GM18526 (cell line): ENCODE results near the gene KLHL9.

Experiments used
- POLR2A ChIP-seq: IDR thresholded peaks from 3 replicates; pipeline ENCODE4 v1.6.1; 2011; ENCODE audit not compliant: insufficient read length; ENCODE audit errors: extremely low read depth

The KLHL9 gene, protein sequence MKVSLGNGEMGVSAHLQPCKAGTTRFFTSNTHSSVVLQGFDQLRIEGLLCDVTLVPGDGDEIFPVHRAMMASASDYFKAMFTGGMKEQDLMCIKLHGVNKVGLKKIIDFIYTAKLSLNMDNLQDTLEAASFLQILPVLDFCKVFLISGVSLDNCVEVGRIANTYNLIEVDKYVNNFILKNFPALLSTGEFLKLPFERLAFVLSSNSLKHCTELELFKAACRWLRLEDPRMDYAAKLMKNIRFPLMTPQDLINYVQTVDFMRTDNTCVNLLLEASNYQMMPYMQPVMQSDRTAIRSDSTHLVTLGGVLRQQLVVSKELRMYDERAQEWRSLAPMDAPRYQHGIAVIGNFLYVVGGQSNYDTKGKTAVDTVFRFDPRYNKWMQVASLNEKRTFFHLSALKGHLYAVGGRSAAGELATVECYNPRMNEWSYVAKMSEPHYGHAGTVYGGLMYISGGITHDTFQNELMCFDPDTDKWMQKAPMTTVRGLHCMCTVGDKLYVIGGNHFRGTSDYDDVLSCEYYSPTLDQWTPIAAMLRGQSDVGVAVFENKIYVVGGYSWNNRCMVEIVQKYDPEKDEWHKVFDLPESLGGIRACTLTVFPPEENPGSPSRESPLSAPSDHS

DNA sequence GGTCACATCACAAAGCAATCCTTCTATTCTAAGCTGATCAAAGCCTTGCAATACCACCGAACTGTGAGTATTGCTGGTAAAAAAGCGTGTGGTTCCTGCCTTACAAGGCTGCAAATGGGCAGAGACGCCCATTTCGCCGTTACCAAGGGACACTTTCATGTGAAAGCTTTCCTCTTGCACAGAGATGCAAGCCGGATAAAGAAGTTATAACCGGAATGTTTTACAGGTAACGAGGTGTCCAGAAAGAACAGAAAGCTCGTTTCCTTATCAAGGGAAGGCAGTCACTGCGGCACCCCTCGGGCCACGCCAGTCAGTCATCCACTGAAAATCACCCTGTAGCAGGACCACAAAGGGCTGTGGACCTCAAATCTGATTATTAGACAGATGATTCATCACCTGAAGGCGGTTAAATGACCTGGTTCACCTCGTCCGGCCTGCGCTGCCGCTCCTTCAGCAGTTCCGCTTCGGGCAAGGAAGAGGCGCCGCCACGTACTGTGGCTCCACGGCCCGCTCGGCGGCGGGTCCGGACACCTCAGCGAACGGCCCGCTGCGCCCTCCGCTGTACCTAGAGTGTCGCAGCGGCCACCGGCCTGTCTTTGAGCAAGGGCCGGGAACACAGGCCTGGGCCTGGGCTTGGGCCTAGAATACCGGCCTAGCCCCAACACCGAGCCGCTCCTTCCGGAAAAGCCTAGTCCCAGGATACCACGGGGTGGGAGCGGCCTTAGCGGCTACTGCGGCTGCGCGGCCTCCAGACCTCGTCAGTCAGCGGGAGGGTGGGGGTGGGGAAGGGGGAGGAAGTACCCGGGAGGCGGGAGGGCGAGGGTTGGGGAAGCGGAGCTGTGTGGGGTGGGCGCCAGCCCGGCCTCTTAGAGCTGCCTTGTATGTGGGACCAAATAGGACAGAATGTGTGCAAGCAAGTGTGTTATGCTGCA, at the start of gene KLHL9:
TSS of gene KLHL9 (minus strand) at position 704 of the 932 bp plus-strand sequence. CDS start at position 159, 545 bp downstream.
- TF ChIP-seq POLR2A: peak; percentile 84

DNA sequence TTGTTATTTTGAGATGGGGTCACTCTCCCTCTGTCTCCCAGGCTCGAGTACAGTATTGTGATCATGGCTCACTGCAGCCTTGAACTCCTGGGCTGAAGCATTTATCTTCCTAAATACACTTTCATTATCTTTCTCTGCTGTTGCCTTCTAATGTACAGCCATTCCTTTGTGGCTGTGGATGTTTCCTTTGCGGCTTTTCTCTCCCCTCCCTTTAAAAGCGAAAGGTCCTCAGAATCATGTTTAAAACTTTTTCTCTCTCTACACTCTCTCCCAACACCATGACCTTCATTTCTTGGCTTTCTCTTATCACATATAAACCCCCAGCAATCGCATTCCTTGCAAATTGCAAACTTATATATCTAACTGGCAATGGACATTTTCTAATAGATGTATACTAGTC, 48.4 kb upstream of the KLHL9 start:
- no peak for TF ChIP-seq POLR2A

DNA sequence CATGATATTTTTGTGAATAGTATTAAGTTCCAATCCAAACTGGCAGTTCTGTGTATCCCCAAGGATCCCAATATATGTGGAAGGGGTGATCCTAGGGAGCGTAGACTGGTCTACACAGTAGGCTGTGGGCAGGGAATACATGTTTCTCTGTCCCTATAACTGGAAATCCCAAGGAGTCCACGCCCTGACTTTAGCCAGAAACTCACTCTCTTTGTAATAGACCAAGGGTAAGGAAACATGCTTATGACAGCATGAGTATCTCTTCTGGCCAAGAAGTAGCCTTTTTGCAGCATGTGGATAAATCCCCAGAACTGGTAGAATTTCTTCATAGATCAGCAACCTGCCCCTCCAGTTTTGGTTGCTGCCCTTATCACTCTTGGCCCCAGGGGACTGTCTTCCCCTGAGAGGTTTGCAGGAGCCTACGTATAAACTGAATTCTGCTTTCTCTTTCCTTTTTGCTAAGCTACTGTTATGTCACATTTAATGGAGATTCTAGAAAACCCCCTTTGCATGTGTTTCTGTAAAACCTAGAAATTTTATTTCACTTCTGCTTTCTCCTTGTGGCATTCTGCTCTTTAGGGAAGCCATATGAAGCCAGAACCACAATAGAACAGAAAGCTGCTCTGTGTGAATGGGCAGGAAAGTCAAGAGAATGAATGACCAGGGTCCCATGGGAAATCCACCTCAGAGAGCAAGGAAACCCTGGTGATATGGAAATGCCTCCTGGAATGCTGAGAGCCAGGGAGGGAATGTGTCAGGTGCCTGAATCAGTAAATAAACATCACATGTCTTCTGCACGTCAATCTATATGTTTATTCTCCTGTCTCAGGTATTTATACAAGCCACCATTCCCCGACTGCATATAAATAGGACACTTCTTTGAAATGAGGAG, 46.5 kb upstream of the KLHL9 start:
- no peak for TF ChIP-seq POLR2A

DNA sequence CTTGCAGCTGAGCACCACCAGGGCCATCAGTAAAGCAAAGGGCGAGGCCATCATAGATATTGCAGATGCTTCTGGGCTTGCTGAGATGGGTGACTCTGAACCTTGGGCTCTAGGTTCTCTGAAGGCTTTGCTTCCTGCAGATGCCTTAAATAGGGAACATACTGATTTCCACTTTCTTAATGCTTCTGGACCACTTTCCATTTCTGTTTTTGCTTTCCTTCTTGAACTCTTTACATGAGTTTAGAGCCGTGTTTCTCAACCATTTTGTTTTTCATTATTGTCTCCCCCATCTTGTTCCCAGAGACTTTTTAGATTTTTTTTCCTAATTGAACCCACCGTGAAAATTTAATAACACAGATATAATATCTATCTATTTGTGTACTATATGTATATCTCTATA, 32.8 kb upstream of the KLHL9 start, which contains the start of gene IFNA13:
TSS of gene IFNA13 (minus strand) at position 101 of the 400 bp plus-strand sequence. CDS start at position 54, 47 bp downstream.
- no peak for TF ChIP-seq POLR2A

DNA sequence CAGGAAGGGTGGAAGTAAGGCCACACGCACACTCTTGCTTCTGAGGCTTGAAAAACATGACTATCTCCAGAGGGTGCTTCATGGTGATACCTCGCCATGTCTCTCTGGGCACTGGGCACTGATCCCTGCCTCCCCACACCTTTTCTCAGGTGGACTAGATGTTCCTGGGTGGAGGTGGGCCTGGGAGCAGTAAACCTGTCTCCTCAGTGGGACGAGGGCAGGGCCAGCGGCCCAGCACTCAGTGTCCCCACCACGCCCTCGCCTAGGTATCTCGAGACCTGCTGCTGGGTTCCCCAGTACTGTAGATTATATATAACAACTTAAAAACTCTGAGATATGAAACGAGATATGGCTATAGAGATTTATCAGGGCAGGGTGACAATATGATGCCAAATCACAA, 27.1 kb upstream of the KLHL9 start:
- no peak for TF ChIP-seq POLR2A

DNA sequence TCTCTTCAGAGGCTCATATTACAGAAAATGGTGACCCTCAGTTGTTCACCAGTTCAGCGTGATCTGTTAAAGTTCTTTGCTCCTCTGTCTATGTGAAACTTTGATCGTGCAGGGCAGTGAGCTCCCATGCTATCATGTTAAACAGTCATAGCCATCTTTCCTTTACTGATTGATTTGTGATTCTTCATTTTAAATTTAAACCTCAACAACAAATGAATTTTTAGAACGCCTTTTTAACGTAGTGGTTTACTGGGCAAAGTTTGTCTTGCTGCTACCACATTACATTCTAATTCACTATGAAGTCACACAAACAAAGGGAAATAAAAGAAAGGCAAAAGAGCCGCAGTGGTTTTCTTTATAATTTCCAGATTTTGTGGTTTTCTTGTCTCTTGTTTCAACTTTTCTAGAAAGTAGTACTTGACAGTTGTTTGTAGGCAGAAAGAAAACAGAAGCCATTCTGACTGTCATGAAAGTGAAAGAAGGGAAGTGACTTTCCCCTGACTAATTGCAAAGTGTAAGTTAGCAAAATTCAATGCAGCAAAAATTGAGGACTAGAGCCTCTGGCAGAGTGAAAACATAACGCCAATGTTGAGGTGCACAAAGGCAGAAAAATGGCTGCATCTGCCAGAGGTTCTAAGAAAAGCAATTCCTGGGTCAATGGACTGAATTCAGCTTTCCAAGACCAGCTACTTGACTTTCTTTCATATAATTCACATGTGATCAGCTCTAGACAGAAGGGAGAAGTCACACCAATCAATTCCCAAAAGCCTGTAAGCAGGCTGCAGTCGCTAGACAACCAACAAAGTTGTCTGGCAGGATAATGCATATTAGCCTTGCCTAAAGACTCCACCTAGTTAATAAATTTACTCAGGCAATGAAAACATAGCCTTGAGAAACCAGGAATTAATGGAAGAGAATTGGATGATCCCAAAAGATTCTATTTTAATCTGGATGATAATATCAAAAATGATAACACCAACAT, 22.6 kb upstream of the KLHL9 start:
- TF ChIP-seq POLR2A: no peak

DNA sequence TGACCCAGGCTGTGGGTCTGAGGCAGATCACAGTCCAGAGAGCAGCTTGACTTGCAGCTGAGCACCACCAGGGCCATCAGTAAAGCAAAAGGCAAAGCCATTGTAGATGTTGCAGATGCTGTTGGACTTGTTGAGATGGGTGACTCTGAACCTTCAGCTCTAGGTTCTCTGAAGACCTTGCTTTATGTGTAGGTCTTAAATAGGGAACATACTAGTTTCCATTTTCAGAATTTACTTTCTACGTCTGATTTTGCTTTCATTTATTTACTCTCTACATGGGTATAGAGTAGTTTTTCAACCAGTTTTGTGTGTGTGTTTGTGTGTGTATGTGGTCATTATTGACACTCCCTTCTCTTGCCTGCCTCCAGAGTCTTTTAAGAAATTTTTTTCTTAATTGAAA, 15.6 kb upstream of the KLHL9 start, which contains the start of gene IFNA6:
TSS of gene IFNA6 (minus strand) at position 101 of the 400 bp plus-strand sequence. CDS start at position 101, 0 bp downstream.
- TF ChIP-seq POLR2A: no peak

DNA sequence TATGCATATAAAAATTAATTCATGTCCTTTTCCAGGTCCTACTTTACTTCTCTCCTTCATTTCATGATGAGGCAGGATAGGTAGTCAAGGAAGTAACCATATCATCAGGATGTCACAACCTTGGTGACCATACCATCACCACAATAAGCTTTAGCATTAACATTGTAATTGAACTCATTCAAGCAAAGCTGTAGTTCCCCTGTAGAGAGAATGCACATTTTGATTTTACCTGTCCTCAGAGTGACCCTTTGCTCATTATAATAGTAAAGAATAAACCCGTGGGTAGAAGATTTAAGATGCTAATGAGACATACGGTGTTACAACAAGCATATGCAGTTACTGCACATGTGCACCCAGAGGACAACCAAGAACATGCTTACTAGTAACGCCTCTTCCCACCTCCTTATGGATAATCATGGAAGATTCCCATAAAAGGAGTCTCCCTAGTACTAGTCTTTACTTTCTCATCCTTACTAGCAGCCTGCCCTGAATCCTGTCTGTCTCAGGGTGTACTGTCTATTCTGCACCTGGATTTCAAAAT, 13.3 kb upstream of the KLHL9 start:
- TF ChIP-seq POLR2A: no peak

DNA sequence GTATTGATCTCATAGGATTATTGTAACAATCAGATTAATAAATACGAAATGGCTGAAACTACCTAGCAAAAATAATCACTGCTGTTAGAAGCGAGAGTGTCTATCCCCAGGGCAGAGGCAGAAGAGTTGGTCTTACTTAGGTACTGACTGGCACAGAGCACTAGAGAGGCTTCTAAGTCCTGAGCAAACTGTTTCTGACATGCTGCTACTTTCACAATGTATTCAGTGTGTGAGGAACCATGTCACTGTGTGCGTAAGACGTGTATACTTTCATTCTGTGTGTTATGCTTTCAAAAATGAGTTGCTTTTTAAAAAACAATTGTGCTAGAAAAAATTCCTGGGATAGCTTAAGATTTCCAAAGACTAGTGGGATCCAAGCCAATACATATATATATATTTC, 5.5 kb upstream of the KLHL9 start:
- no peak for TF ChIP-seq POLR2A

DNA sequence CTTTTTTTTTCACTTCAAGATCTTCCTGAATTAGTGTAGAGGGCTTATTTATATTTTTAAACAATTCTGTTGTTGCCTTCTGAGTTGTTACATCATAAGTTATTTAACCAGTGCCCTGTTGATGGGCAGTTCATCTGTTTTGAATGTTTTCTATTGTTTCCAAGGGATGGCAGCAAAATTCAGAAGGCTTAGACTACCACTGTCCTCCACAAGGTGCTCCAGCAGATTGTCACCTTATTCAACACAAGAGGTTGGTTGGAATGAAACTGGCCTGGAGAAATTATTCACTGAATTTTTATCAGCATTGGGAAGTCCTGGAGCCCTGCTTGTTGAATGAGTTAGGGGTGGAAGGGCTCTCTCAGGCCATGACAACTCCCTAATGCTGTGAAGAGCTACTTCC, 1.3 kb upstream of the KLHL9 start:
- TF ChIP-seq POLR2A: no peak

DNA sequence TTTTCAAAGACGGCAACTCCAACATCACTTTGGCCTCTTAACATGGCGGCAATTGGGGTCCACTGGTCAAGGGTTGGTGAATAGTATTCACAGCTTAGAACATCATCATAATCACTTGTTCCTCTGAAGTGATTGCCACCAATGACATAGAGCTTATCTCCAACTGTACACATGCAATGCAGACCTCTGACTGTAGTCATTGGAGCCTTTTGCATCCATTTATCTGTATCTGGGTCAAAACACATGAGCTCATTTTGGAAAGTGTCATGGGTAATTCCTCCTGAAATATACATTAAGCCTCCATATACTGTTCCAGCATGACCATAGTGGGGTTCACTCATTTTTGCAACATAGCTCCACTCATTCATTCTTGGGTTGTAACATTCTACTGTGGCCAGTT, 2.0 kb downstream of the KLHL9 start:
- no peak for TF ChIP-seq POLR2A

DNA sequence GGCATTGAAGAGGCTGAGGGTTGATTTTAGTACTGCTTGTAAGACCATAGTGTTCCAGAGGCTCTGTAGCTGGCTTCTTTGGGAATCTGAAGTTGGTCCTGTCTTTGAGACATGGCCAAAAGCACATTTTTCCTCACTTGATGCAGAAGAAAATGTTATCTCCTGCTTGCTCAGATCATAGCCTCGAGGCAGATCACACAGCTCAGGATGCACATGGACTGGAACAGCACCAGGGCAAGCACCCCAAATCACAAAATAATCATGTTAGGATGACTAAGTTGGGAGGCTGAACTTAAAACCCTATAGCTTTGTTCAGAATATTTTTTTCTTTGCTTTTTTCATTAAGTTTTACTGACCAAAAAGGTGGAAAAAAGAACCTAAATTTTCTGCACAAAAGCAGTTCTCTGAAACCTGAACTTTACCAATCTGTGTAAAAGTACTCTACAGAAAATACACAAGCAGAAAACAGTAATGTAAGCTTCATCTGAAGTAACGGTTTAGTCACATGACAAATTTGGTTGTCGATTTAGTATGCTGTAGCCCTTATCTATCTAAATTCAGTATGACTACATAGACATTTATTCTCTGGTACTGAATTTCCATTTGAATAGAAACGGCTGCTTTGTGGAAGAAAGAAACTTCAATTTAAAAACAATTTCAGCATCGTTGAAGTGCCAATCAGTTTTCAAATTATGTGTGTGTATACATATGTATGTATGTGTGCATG, 3.4 kb downstream of the KLHL9 start:
- TF ChIP-seq POLR2A: no peak
